Measurements from ENCODE around the gene EPHB6.

EPHB6 gene

DNA sequence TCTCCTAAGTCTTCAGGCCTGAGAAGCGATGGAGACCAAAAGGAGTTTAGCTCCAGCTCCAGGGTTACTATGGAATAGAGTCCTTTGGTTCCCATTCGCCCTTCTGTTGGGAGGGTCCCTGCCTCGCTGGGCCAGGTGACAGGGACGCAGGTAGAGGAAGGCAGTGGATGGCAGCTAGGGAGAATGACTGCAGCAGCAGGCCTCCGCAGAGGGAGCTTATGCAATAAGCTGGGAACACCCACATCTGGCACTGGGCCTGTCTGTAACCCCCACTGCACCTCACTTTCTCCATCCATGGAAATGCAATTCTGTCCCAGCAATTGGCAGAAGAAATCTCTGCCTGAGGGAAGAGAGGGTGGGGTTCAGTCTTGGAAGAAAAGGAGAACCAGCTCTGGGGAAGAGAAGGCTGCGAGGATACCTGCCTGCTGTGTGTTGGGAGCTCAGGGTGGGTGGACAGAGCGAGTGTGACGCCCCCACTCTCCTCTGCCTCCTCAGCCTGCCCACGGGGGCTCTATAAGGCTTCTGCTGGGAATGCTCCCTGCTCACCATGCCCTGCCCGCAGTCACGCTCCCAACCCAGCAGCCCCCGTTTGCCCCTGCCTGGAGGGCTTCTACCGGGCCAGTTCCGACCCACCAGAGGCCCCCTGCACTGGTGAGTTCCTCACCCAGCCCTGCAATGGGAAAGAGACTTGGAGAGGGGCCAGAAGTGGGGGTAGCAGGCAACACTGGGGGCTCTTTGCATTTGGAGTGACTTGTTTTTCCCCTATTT lies 10.3 kb downstream of the EPHB6 start:
- no peak for DNase-seq (ENCODE audit: low read depth)

DNA sequence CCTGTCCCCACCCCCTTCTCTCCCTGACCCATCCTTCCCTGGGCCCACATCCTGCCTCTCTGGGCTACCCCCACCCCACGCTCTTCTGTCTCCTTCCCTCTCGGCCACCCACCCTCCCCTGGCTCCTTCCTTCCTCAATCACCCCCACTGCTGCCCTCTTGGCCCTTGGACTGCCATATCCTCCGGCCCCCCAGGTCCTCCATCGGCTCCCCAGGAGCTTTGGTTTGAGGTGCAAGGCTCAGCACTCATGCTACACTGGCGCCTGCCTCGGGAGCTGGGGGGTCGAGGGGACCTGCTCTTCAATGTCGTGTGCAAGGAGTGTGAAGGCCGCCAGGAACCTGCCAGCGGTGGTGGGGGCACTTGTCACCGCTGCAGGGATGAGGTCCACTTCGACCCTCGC lies 10.9 kb downstream of the EPHB6 start:
- no peak for DNase-seq (ENCODE audit: low read depth)

DNA sequence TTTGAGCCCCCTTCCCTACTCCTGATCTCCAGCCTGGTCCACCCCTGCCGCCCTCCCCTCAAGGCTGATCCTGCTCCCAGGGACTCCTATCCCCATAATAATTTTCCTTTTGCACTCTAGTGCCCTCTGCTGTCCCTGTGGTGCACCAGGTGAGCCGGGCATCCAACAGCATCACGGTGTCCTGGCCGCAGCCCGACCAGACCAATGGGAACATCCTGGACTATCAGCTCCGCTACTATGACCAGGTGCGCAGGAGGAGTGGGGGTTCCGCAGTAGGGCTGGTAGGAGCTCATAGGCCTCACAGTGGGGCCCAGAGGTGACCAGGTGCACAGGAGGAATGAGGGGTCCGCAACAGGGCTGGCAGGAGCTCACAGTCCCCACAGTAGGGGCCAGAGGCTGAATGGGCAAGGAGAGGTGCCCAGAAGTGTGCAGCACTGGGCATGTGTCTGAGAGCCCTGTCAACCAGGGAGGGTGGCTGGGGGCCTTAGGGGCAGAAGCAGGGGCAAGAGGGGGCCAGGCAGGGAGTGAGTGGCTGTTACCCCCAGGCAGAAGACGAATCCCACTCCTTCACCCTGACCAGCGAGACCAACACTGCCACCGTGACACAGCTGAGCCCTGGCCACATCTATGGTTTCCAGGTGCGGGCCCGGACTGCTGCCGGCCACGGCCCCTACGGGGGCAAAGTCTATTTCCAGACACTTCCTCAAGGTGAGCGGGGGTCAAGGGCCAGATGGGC lies 11.7 kb downstream of the EPHB6 start:
- peak; percentile 24 for DNase-seq (ENCODE audit: low read depth)

DNA sequence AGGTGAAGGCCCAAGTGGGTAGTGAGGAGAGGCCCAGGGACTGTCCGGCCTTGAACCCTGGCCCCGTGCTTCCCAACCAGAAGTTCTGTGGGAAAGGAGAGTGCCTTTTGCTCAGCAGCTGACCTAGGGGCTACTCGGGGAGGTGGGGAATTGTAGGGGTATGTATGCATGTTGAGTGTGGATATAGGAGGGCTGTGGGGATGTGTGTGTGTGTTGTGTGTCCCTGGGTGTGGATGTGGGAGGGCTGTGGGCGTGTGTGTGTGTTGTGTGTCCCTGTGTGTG lies 12.2 kb downstream of the EPHB6 start:
- no peak for DNase-seq (ENCODE audit: low read depth)

DNA sequence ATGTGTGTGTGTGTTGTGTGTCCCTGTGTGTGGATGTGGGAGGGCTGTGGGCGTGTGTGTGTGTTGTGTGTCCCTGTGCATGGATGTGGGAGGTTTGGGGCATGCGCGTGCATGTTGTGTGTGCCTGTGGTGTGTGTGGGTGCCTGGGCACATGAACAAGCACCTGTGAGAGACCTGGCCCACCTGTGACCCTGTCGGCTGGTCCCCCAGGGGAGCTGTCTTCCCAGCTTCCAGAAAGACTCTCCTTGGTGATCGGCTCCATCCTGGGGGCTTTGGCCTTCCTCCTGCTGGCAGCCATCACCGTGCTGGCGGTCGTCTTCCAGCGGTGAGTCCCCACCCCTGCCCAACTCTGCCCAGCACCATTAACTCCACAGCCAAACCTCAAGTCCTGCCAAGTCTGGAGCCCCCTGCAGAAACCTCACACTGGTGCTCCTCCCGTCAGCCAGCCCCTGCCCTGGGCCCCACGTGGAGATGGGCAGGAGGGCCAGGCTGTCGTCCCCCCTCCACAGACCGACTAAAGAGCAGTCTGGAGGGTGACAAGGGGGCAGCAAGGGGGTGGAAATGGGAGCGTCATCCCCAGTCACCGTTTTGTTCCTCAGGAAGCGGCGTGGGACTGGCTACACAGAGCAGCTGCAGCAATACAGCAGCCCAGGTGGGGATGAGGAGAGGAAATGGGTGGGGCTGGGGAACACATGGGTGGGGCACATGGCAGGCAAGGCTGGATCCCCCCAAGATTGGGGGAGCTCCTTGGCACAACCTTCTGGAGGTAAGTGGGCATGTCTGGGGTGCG lies 12.7 kb downstream of the EPHB6 start:
- no peak for DNase-seq (ENCODE audit: low read depth)

DNA sequence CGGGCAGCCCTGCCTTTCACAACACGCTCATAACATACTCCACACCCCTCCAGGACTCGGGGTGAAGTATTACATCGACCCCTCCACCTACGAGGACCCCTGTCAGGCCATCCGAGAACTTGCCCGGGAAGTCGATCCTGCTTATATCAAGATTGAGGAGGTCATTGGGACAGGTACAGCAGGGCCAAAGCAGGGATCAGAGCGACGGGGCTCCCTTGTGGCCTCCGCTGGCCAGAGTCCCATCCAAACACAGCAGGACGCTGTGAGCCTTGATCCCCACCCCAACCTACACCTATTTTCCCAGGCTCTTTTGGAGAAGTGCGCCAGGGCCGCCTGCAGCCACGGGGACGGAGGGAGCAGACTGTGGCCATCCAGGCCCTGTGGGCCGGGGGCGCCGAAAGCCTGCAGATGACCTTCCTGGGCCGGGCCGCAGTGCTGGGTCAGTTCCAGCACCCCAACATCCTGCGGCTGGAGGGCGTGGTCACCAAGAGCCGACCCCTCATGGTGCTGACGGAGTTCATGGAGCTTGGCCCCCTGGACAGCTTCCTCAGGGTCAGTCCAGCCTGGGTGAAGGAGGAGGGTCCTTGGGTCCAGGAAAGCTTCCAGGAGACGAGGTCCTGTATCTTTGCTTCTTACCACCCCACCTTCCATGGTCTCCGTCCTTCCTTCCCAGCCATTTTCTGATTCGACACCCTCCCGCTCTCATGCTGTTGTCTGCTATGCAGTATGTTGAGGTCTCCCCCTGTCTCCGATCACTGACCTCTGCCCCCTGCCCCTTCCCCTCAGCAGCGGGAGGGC lies 13.5 kb downstream of the EPHB6 start:
- DNase-seq (ENCODE audit: low read depth), result no peak

DNA sequence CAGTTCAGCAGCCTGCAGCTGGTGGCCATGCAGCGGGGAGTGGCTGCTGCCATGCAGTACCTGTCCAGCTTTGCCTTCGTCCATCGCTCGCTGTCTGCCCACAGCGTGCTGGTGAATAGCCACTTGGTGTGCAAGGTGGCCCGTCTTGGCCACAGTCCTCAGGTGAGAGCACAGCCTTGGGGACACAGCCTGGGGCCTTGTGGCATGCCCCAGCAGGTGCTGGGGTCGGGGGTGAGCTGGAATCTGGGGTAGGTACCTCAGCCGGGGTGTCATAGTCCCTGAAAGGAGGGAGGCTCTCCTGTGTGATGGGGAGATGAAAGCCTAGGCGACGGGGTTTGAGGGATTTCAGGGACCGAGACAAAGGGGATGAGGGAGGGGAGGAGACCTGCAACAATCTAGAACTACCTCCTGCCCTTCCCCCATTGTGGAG lies 14.1 kb downstream of the EPHB6 start:
- no peak for DNase-seq (ENCODE audit: low read depth)

DNA sequence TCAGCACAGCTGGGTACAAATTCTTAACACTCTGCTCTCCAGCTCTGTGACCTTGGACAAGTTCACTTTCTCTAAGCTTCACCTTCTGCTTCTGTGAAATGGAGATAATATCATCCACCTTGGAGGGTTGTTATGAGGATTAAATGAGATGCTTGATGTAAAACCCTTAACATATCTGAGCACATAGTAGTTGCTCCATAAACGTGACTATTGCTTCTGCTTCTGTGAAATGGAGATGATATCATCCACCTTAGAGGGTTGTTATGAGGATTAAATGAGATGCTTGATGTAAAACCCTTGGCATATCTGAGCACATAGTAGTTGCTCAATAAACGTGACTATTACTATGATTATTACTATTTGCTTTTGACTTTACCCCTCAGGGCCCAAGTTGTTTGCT lies 14.6 kb downstream of the EPHB6 start:
- DNase-seq (ENCODE audit: low read depth), result no peak

DNA sequence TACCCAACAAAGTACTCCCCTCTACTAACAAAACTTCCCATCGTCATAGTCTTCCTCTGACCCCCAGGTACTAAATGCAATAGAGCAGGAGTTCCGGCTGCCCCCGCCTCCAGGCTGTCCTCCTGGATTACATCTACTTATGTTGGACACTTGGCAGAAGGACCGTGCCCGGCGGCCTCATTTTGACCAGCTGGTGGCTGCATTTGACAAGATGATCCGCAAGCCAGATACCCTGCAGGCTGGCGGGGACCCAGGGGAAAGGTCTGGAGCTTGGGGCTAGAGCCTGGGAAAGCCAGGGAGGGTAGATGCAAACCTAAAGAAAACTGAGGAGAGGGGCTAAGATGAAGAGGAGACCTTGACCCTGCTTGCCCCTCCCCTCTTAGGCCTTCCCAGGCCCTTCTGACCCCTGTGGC lies 15.3 kb downstream of the EPHB6 start:
- DNase-seq (ENCODE audit: low read depth), result no peak

DNA sequence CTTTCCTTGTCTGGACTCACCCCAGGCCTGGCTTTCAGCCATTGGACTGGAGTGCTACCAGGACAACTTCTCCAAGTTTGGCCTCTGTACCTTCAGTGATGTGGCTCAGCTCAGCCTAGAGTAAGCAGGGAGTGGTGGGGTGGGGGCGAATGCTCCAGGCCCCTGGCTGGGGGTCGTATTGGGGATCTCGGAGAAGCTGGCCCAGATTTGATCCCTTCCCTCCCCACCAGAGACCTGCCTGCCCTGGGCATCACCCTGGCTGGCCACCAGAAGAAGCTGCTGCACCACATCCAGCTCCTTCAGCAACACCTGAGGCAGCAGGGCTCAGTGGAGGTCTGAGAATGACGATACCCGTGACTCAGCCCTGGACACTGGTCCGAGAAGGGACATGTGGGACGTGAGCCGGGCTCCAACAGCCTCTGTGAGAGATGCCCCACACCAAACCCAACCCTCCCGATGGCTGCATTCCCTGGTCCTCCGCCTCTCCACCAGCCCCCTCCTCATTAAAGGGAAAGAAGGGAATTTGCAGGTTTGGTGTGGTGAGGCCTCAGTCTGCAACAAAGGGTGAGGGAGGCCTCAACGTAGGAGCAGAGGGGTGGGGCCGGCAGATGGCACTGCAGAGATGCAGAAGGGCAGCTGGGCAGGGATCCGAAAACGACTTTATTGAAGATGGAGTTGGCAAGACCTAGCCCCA lies 15.8 kb downstream of the EPHB6 start:
- no peak for DNase-seq (ENCODE audit: low read depth)

DNA sequence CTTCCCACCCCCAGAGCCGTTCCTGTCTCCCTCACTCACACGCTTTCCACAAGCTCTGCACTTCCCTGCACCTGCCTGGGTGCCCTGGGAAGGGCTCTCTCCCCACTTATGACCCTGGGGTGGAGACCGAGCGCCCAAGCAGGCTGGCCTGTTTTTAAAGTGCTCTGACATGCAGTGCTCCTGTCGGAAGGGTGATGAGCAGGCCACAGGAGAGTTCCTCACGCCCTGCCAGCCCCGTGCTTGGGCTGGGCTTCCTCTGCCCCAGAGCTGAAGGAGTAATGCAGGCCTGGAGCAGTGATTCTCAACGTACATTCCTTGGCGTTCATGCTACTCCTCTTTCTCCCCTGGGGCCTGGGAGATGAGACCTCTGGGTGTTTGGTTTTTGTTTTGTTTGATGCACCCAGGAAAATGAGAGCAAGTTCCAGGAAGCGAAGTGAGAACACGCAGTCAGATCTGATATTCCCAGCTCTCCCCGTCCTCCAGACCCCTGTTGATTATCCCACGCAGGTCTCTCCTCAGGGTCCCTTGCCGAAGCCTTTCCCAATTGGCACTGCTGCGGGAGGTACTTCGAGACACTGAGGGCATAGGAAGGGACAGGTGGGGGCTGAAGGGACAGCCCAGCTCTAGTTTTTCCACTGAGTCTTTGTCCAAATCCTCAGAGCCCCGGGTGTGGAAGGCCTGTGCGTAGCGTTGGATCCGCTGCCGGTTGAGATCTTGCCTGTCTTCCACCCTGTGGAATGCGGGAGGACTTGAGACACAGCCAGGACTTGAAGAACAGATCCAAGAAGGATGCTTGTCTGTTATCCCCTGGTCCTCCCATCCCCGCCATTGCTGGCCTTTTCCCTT lies 16.6 kb downstream of the EPHB6 start:
- DNase-seq (ENCODE audit: low read depth), result no peak

DNA sequence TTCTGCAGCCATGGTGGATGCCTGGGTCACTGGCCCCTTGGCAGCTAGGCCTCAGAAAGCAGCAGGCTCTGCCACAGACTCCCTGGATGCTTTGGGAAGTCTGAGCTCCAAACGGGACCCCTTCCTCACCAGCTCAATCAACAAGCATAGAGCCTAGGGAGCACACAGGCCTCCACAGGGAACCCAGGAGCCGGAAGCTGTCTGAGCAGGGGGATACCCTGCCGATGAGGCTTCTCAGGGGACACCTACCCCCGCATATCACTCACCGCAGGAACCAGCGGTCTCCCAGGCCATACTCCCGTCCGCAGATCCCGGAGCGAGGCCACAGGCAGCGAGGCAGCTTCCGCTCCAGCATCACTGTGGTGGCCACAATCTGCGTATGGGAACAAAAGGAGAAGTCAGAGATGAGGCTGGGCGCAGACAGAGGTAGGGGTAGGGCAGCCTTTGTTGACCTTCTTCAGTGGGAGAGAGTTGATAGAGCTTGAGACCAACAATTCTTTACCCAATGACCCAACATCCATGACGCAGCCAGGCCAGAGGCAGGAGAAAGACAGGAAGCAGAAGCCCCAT lies 17.3 kb downstream of the EPHB6 start:
- DNase-seq (ENCODE audit: low read depth), result no peak

DNA sequence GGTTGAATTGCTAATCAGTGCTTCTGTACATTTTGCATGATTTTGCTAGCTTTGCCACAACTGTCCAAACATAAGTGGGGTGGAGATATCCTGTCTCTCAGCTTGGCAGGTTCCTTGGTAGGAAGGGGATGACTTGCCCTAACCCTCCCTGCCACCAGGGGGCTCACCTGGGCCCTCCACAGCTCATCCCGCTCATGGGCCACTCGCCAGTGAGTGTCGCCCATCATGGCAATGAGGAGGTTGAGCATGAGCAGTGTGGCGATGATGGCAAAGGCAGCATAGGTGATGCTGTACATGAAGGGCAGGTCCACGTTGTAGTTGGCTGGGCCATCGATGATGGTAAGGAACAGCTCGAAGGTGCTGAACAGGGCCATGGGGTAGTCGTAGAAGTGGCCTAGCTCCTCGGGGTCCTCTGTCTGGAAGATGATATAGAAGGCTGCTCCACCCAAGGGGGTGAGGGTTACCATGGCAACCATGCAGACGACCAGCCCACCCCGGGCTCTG lies 18.5 kb downstream of the EPHB6 start:
- DNase-seq (ENCODE audit: low read depth), result peak; percentile 3

DNA sequence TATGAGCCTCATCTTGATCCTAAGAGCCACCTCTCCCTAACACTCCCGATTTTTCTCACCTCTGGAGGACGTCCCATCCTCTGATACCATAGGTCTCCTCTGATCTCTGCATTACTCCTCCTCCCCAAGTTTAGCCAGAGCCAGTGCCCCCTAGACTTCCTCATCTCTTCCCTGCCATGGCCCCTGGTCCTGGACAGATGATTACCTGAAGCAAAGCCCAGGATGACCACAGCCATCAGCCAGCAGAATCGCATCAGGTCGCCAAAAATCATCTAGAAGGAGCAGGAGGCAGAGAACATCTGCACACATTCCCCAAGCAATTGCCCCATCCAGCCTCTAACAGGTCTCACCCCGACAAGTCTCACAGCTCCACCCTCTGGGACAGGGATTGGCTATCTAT lies 19.0 kb downstream of the EPHB6 start:
- no peak for DNase-seq (ENCODE audit: low read depth)

DNA sequence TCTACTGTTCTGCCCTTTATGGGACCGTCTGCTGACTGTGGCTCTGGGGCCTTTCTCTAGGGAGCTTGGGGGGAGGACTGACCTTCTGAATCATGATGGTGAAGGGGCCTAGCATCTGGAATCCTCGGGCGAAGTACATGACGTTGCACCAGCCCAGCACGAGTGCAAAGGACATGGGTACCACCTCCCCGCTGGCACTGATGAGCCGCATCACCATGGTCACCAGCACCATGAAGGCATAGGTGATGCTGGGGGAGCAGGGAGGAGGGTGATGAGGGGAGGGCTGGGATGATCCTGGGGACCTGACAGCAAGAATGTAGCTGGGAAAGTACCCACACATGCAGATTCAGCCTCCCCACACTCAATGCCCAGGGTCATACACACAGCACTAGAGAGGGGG lies 19.5 kb downstream of the EPHB6 start:
- no peak for DNase-seq (ENCODE audit: low read depth)

DNA sequence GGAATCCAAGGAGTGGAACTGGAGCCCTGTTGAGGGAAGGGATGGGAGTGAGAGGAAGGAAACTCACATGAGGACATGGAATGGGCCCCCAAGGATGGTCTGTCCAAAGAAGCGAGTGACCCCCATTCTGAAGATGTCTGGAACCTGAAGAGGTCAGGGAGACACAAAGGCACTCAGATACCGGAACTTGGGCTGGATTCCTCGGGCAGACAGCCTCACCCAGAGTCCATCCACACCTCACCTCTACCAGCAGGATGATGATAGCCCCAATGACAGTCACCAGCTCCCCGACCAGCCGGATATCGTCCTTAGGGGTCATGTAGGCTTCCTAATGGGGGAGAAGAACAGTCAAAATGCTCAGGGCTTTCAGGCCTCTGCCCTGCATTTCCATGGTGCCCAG lies 20.0 kb downstream of the EPHB6 start:
- DNase-seq (ENCODE audit: low read depth), result no peak

DNA sequence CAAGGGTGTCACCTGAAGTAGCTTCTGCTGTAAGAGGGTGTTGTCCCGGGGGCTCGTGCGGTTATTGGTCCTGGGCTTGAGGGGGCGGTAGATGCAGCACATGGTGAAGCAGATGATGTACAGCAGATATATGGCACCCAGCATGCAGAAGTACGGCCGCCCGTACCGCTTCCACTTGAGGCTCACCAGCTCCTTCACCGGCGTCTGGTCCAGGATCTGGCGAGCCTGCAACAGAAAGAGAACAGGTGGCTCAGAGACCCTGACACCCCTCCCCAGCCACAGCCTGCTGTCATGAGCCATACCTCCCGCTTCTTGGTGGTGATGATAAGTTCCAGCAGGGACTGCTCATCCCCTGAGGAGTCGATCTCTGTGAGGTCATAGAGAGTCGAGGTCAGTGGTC lies 20.6 kb downstream of the EPHB6 start:
- DNase-seq (ENCODE audit: low read depth), result no peak

DNA sequence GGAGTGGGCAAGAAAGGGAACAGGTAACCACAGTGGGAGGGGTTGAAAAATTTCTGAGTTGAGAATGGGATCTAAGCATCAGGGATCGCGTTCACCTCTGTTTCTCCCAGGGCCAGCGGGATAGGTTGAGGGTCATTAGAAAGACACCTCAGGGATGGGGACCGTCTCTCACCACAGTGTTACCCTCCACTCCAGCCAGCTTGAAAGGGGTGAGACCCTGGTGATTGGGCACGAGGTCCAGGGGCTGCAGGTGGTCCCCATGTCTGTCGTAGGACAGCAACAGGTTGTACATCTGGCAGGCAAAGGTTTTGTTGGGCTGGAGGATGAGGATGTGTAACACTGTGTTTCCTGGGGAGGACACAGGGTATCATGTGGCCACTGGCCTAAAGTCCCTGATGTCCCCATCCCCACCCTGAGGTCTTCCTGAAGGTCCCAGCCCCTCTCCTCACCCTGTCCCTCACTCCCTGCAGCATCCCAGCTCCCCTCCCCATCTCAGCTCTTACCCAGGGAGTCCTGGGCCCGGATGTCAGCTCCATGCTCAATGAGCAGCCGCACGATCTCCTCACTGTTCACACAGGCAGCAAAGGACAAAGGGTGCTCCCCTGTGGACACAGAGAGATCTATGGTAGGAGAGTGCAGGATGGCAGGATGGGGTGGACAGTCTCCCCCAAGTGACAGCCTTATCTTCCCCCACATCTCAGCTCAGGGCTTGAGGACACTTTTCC lies 21.5 kb downstream of the EPHB6 start:
- no peak for DNase-seq (ENCODE audit: low read depth)

All from ELR (cell line).